H1 (cell line): Measurements from ENCODE around the gene FGF10.

Source experiments
- CTCF ChIP-seq, 3 experiments: IDR thresholded peaks; 1 replicate in 2 of 3; 2 replicates in 1 of 3; pipeline versions ENCODE4 v1.5.1 to v1.6.1; 2011; ENCODE audit warnings: low read length in 3 of 3, mild to moderate bottlenecking in 3 of 3, inconsistent platforms in 2 of 3, low read depth in 1 of 3, moderate library complexity in 1 of 3; ENCODE audit not compliant: insufficient read depth in 1 of 3; ENCODE audit errors: control extremely low read depth in 1 of 3
- EP300 ChIP-seq, 2 experiments: IDR thresholded peaks; 1 replicate in 1 of 2; 2 replicates in 1 of 2; pipeline ENCODE4 v1.6.1; 2011 to 2012; ENCODE audit warnings: low read depth in 2 of 2, low read length in 2 of 2, mild to moderate bottlenecking in 2 of 2, borderline replicate concordance in 1 of 2, inconsistent platforms in 1 of 2, moderate library complexity in 1 of 2
- KDM1A ChIP-seq: fragments of 200-600, 300-600 bp; sonication (generic); IDR thresholded peaks from 2 replicates; pipeline ENCODE4 v1.7.1; 2016; ENCODE audit warnings: mild to moderate bottlenecking, low read length, borderline replicate concordance
- SIN3A ChIP-seq, 2 experiments: IDR thresholded peaks in 1 of 2; conservative IDR thresholded peaks in 1 of 2; 2 replicates each; pipeline ENCODE4 v1.6.1; 2011 to 2012; ENCODE audit warnings: low read length in 2 of 2, improper control_type of control experiment in 1 of 2, low read depth in 1 of 2, mild to moderate bottlenecking in 1 of 2
- ZNF274 ChIP-seq: IDR thresholded peaks from 2 replicates; pipeline ENCODE4 v1.7.0; 2012; ENCODE audit warnings: low read length, borderline replicate concordance; ENCODE audit errors: extremely low read depth

GRCh38 chr5:44388321-44389089 lies 715 bp downstream of the FGF10 start:
- TF ChIP-seq CTCF (IDR thresholded peaks at IDR 0.05; ENCODE audit: control extremely low read depth in 1 of 3, insufficient read depth in 1 of 3, low read depth in 1 of 3, low read length in 3 of 3) (no peak), ZNF274 (no peak), KDM1A (no peak), EP300 (IDR thresholded peaks at IDR 0.05; ENCODE audit: borderline replicate concordance in 1 of 2, low read depth in 2 of 2, low read length in 2 of 2) (no peak), SIN3A (conservative IDR thresholded peaks at IDR 0.05 in 1 of 2, IDR thresholded peaks at IDR 0.05 in 1 of 2; ENCODE audit: low read depth in 1 of 2, low read length in 2 of 2) (0 out of 4 replicates have a peak, but pooled peaks of 1 of the 2 experiments have one; percentile 15)
